ENCODE results near the gene MTERF4. TPM values are rescaled to one million over a fixed set of nuclear protein-coding genes. Genes with fewer than 3 reads are reported as not detected.
A peak's percentile ranks its signal among the peaks of the same experiment; 100 is the strongest.

The MTERF4 gene
- polyA plus RNA-seq, 2 of the 4 experiments (the other 2 are of a cell fraction): 44.9 to 47.1 TPM

DNA sequence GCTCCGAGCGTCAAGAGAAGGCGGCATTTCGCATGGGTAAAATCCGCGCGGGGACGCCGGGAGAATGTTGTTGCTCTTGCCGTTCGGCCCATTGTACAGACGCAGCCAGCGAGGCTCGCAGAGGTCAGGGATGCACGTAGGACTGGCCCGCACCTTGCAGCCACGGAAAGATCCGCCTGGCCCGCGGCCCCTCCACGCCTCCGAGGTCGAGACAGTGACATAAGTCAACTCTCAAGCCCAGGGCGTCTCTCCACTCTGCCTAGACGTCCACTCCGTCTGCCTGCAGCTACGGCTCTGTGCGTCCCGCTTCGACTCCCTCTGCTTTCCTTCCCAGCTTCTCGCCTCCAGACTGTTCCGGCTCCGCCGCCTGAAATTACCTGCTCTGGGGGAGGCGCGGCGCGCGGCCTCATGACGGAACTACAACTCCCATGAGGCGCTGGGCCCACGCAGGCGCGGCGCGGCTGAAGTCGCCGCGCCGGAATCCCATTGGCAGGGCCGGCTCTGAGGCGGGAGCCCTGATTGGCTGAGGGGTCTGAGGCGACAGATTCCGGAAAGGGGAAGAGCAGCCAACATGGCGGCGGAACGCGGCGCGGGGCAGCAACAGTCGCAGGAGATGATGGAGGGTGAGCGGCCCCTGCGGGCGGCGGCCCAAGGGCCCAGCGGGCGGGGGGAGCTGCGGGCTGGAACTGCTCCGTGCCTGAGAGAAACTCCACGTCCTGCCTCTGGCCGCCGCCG, 48.0 kb upstream of the MTERF4 start, which contains the start of gene PPP1R7:
Gene PPP1R7, plus strand, starts transcription at position 543 of the 735 bp plus-strand sequence. Its CDS starts 29 bp downstream, at position 572.
- FAIRE-seq (no peak), DNase-seq (ENCODE audit: low read depth in 1 of 2, low spot score in 1 of 2) (peak; percentile 94), ATAC-seq (peak; percentile 91 to 94)
- Histone ChIP-seq H3K4me2 (peak within 1 kb of the TSS; percentile 97), H3K4me3 (peak within 1 kb of the TSS; percentile 81), H3K27ac (peak within 1 kb of the TSS; percentile 86 to 93), H3K9me3 (no peaks in the 10 kb centered on the region), H3K4me1 (peaks cover 13% of the 10 kb centered on the region)
- CTCF ChIA-PET: interaction anchor here (0.9 to 2.0 kb wide), 6 partner anchors 10 to 236 kb away, joined by 3 to 5 read pairs (median 4); no protein-coding TSS in a partner anchor
- 2% methylated on average over 45 of the region's 73 CpGs for WGBS (ENCODE audit: missing lambda C conversion rate)
- POLR2A ChIA-PET: interaction anchor here (0.9 to 1.5 kb wide), 4 partner anchors 48 to 564 kb away, joined by 3 to 9 read pairs (median 3); partner anchors contain the start of genes CAPN10, HDLBP, ING5 and MTERF4
- TF ChIP-seq CHD2 (IDR thresholded peaks at IDR 0.05; ENCODE audit: low read length, partially characterized antibody): no peak
- TF ChIP-seq, protein P1, sequence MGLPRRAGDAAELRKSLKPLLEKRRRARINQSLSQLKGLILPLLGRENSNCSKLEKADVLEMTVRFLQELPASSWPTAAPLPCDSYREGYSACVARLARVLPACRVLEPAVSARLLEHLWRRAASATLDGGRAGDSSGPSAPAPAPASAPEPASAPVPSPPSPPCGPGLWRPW (IDR thresholded peaks at IDR 0.05): no peak
- TF ChIP-seq, protein P2, sequence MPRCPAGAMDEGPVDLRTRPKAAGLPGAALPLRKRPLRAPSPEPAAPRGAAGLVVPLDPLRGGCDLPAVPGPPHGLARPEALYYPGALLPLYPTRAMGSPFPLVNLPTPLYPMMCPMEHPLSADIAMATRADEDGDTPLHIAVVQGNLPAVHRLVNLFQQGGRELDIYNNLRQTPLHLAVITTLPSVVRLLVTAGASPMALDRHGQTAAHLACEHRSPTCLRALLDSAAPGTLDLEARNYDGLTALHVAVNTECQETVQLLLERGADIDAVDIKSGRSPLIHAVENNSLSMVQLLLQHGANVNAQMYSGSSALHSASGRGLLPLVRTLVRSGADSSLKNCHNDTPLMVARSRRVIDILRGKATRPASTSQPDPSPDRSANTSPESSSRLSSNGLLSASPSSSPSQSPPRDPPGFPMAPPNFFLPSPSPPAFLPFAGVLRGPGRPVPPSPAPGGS (IDR thresholded peaks at IDR 0.05): no peak
- TF ChIP-seq CHD4 (IDR thresholded peaks at IDR 0.05; ENCODE audit: borderline replicate concordance): no peak
- peak; percentile 72 for TF ChIP-seq POLR2A (IDR thresholded peaks at IDR 0.05; ENCODE audit: low read length)
- peak; percentile 97; the same call in 1 of the 2 replicates for TF ChIP-seq KDM1A (IDR thresholded peaks at IDR 0.05; ENCODE audit: low read depth)
- TF ChIP-seq, protein P3, sequence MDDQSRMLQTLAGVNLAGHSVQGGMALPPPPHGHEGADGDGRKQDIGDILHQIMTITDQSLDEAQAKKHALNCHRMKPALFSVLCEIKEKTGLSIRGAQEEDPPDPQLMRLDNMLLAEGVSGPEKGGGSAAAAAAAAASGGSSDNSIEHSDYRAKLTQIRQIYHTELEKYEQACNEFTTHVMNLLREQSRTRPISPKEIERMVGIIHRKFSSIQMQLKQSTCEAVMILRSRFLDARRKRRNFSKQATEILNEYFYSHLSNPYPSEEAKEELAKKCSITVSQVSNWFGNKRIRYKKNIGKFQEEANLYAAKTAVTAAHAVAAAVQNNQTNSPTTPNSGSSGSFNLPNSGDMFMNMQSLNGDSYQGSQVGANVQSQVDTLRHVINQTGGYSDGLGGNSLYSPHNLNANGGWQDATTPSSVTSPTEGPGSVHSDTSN (IDR thresholded peaks at IDR 0.05): no peak
- TF ChIP-seq RARB (CRISPR knock-in tag; IDR thresholded peaks at IDR 0.05): no peak
- TF ChIP-seq, protein P4, sequence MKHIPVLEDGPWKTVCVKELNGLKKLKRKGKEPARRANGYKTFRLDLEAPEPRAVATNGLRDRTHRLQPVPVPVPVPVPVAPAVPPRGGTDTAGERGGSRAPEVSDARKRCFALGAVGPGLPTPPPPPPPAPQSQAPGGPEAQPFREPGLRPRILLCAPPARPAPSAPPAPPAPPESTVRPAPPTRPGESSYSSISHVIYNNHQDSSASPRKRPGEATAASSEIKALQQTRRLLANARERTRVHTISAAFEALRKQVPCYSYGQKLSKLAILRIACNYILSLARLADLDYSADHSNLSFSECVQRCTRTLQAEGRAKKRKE (CRISPR knock-in tag; IDR thresholded peaks at IDR 0.05; ENCODE audit: low read depth): no peak
- TF ChIP-seq PHF8 (IDR thresholded peaks at IDR 0.05; ENCODE audit: borderline replicate concordance, low read depth): 0 out of 2 replicates have a peak, but pooled peaks have one; percentile 75
- TF ChIP-seq KDM5A (IDR thresholded peaks at IDR 0.05): peak; percentile 94
- TF ChIP-seq HEYL (CRISPR knock-in tag; IDR thresholded peaks at IDR 0.05): no peak
- TF ChIP-seq EHF (CRISPR knock-in tag; IDR thresholded peaks at IDR 0.05): no peak
- TF ChIP-seq, protein P5, sequence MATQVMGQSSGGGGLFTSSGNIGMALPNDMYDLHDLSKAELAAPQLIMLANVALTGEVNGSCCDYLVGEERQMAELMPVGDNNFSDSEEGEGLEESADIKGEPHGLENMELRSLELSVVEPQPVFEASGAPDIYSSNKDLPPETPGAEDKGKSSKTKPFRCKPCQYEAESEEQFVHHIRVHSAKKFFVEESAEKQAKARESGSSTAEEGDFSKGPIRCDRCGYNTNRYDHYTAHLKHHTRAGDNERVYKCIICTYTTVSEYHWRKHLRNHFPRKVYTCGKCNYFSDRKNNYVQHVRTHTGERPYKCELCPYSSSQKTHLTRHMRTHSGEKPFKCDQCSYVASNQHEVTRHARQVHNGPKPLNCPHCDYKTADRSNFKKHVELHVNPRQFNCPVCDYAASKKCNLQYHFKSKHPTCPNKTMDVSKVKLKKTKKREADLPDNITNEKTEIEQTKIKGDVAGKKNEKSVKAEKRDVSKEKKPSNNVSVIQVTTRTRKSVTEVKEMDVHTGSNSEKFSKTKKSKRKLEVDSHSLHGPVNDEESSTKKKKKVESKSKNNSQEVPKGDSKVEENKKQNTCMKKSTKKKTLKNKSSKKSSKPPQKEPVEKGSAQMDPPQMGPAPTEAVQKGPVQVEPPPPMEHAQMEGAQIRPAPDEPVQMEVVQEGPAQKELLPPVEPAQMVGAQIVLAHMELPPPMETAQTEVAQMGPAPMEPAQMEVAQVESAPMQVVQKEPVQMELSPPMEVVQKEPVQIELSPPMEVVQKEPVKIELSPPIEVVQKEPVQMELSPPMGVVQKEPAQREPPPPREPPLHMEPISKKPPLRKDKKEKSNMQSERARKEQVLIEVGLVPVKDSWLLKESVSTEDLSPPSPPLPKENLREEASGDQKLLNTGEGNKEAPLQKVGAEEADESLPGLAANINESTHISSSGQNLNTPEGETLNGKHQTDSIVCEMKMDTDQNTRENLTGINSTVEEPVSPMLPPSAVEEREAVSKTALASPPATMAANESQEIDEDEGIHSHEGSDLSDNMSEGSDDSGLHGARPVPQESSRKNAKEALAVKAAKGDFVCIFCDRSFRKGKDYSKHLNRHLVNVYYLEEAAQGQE (IDR thresholded peaks at IDR 0.05): no peak
- TF ChIP-seq, protein P6, sequence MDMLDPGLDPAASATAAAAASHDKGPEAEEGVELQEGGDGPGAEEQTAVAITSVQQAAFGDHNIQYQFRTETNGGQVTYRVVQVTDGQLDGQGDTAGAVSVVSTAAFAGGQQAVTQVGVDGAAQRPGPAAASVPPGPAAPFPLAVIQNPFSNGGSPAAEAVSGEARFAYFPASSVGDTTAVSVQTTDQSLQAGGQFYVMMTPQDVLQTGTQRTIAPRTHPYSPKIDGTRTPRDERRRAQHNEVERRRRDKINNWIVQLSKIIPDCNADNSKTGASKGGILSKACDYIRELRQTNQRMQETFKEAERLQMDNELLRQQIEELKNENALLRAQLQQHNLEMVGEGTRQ (IDR thresholded peaks at IDR 0.05): no peak
- peak; percentile 94 for TF ChIP-seq HDAC2 (IDR thresholded peaks at IDR 0.05)
- TF ChIP-seq, protein P7, sequence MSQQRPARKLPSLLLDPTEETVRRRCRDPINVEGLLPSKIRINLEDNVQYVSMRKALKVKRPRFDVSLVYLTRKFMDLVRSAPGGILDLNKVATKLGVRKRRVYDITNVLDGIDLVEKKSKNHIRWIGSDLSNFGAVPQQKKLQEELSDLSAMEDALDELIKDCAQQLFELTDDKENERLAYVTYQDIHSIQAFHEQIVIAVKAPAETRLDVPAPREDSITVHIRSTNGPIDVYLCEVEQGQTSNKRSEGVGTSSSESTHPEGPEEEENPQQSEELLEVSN (IDR thresholded peaks at IDR 0.05; ENCODE audit: borderline replicate concordance, low read depth): no peak; the same call in 1 of the 2 replicates
- TF ChIP-seq, protein P8, sequence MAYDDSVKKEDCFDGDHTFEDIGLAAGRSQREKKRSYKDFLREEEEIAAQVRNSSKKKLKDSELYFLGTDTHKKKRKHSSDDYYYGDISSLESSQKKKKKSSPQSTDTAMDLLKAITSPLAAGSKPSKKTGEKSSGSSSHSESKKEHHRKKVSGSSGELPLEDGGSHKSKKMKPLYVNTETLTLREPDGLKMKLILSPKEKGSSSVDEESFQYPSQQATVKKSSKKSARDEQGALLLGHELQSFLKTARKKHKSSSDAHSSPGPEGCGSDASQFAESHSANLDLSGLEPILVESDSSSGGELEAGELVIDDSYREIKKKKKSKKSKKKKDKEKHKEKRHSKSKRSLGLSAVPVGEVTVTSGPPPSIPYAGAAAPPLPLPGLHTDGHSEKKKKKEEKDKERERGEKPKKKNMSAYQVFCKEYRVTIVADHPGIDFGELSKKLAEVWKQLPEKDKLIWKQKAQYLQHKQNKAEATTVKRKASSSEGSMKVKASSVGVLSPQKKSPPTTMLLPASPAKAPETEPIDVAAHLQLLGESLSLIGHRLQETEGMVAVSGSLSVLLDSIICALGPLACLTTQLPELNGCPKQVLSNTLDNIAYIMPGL (CRISPR knock-in tag; IDR thresholded peaks at IDR 0.05; ENCODE audit: borderline replicate concordance): no peak
- TF ChIP-seq EP300 (IDR thresholded peaks at IDR 0.05): no peak
- no peak for TF ChIP-seq RCOR1 (IDR thresholded peaks at IDR 0.05; ENCODE audit: low read depth, low read length)
- no peak for TF ChIP-seq ZFP36 (IDR thresholded peaks at IDR 0.05; ENCODE audit: borderline replicate concordance, partially characterized antibody)
- no peak for TF ChIP-seq JUNB (IDR thresholded peaks at IDR 0.05)
- TF ChIP-seq RNF2 (IDR thresholded peaks at IDR 0.05; ENCODE audit: borderline replicate concordance, low read depth): no peak
- no peak for TF ChIP-seq GATA3 (IDR thresholded peaks at IDR 0.05; ENCODE audit: borderline replicate concordance)
- TF ChIP-seq NPAS2 (CRISPR knock-in tag; IDR thresholded peaks at IDR 0.05; ENCODE audit: borderline replicate concordance): no peak
- peak; percentile 62; the same call in 1 of the 2 replicates for TF ChIP-seq ESRRA (IDR thresholded peaks at IDR 0.05; ENCODE audit: borderline replicate concordance, low read length)
- no peak for TF ChIP-seq SMC3 (IDR thresholded peaks at IDR 0.05)
- TF ChIP-seq ZC3H11A (IDR thresholded peaks at IDR 0.05): no peak
- TF ChIP-seq TP53 (CRISPR knock-in tag; IDR thresholded peaks at IDR 0.05): no peak
- TF ChIP-seq FOXS1 (CRISPR knock-in tag; IDR thresholded peaks at IDR 0.05): no peak
